Erythroblast (primary cell): ENCODE results near the gene FAM107B.

Source experiments
- GATA1 ChIP-seq: IDR thresholded peaks from 2 replicates; pipeline ENCODE4 v1.6.1; 2011; ENCODE audit warnings: low read depth, mild to moderate bottlenecking, control low read depth, low read length, moderate library complexity
- POLR2A ChIP-seq: IDR thresholded peaks from 2 replicates; pipeline ENCODE4 v1.6.1; 2011; ENCODE audit warnings: mild to moderate bottlenecking, low read length

DNA sequence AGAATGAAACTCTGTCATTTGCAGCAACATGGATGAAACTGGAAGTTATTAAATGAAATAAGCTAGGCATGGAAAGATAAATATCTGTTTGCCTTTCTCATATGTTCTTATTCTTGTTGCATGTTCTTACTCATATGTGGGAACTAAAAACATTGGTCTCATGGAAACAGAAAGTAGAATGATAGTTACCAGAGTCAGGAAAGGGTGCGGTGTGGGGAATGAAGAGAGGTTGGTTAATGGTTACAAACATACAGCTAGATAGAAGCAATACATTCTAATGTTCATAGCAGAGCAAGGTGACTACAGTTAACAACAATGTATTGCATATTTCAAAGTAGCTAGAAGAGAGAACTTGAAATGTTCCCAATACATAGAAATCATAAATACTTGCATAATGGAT, 105.1 kb downstream of the FAM107B start:
- no peak for TF ChIP-seq POLR2A
- no peak for TF ChIP-seq GATA1
